ENCODE results near the gene RRBP1. TPM values are rescaled to one million over a fixed set of nuclear protein-coding genes. Genes with fewer than 3 reads are reported as not detected.

Gene RRBP1
- total RNA-seq, 1 donor from 2014 or later, result 101 TPM

DNA sequence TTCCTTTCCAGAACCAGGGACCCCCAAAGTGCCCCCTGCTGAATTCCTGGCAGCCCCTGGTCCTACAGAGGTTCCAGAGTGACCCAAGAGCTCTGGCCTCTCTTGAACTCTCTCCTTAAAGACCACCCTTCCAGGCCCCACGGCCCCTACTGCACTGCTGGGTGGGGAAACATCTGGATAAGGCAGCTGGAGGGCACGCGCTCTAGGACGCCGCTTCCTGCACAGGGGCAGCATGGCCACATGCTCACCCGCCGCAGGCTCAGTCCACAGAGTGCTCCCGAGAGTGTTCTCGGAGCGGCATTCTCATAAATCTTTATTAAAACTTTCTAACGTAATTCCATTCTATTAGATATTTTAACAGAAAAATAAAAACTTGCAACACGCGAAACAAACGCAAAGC is 37.0 kb downstream of the RRBP1 start:
- Histone ChIP-seq H3K27me3 (no peaks in the 10 kb centered on the region), H3K36me3 (peaks cover 13 to 15% of the 10 kb centered on the region in 2 donors), H3K4me1 (peaks cover 15 to 52% of the 10 kb centered on the region in 2 donors), H3K9me3 (no peaks in the 10 kb centered on the region), H3K27ac (peak overlapping the region in 1 of 2 donors; percentile 1), H3K4me3 (no peak overlapping the region)
- intact Hi-C loops (cut with DNase I), result no loop called here
- TF ChIP-seq, protein P1, sequence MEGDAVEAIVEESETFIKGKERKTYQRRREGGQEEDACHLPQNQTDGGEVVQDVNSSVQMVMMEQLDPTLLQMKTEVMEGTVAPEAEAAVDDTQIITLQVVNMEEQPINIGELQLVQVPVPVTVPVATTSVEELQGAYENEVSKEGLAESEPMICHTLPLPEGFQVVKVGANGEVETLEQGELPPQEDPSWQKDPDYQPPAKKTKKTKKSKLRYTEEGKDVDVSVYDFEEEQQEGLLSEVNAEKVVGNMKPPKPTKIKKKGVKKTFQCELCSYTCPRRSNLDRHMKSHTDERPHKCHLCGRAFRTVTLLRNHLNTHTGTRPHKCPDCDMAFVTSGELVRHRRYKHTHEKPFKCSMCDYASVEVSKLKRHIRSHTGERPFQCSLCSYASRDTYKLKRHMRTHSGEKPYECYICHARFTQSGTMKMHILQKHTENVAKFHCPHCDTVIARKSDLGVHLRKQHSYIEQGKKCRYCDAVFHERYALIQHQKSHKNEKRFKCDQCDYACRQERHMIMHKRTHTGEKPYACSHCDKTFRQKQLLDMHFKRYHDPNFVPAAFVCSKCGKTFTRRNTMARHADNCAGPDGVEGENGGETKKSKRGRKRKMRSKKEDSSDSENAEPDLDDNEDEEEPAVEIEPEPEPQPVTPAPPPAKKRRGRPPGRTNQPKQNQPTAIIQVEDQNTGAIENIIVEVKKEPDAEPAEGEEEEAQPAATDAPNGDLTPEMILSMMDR (IDR thresholded peaks at IDR 0.05), result no peak
- no peak for DNase-seq (ENCODE audit: low spot score in 2 of 2)

DNA sequence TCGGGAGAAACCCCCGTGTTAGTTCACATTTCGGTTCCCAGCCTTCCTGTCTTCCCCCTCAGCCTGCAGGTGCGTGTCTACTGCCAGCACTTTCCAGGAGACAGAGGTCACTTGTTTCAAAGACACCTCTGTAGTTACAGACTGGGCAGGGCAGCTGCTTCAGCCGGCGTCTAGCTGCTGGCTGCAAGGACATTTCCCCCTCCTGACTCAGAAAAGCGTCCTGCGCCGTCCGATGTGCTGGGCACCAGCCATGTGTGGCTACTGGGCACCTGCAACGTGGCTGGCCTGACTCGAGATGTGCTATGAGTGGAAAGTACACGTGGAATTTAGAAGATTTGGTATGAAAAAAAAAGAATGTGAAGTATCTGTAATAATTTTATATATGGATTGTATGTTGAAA is 37.6 kb downstream of the RRBP1 start:
- intact Hi-C loops (cut with DNase I), result no loop called here
- DNase-seq (ENCODE audit: low spot score in 2 of 2), result no peak

DNA sequence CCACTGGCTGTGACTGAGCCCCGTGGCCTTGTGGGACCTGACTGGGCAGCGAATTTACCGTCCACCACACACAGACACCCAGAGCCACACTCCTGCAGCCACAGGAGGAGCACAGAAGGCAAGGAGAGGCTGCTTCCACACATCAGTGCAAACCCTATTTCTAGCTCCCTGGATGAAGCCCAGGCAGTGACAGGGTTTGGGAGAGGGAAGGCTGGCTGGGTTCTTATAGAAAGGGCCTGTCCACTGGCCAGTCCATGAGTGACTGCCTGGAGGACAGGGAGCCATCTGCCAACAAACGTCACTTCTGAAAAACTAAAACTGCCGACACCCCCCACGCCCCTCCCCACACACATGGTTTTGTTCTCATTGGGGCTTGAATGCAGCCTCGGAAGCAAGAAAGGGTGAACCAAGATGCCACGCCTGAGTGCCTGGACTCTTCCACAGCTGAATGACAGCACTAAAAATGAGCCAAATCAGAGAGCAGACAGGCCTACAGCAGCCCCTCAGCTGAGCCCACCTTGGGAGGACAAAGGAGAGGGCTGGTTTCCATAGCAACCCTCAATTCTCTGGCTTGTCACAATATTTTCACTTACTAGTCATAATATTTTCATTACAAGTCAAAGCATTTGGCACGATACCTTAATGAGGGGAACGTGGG is 38.4 kb downstream of the RRBP1 start:
- no peak for DNase-seq (ENCODE audit: low spot score in 2 of 2)
- H3K4me1 ChIP-seq, result peaks cover 15 to 44% of the 10 kb centered on the region in 2 donors
- intact Hi-C loops (cut with DNase I), result no loop called here

More for the DNA sequence above, 37.6 kb downstream of the RRBP1 start:
- Histone ChIP-seq H3K27ac (peak overlapping the region in 1 of 2 donors; percentile 1), H3K4me1 (peaks cover 15 to 48% of the 10 kb centered on the region in 2 donors), H3K9me3 (no peaks in the 10 kb centered on the region), H3K36me3 (peaks cover 14 to 17% of the 10 kb centered on the region in 2 donors), H3K27me3 (no peaks in the 10 kb centered on the region), H3K4me3 (no peak overlapping the region)
- TF ChIP-seq, protein P1 (IDR thresholded peaks at IDR 0.05), result no peak

DNA sequence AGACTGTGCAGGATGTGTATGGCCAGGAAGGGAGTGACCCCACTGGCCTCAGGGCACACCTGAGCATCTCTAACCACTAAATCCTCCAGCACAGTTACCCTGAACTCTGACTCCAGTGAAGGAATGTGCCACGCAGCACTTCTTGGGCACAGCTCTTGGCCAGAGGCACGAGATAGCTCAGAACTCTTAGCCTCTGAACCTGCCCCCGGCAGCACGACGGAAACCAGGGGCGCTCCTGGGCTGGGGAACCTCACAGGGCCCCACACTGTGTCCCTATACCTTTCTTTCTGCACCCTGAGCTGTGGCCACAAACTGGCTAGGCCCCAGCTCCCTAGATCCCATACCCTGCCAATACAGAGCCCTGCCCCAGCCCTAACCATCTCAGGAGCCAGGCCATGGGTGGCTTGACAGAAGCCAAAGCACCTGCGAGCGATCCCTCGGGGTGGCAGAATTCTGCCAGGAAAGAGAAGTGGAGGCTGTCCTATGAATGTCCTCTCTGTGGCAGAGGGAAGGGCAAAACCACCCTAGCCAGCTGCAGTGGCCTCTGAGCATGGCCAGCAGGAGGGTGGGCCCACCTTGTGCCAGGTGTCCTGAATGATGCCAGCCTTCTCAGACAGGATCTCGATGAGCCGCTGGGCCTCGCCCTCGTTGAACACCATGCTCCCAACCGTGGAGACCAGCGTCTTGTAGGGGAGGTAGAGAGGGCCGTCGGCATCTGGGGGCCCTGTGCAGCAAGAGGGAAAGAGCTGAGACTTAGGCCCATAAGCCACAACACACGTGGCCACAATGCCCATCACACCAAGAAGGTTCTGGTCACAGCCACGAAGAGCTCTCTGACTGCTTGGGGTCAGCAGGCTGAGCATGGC is 39.4 kb downstream of the RRBP1 start:
- Histone ChIP-seq H3K4me1 (peaks cover 11 to 35% of the 10 kb centered on the region in 2 donors), H3K36me3 (peaks cover 14 to 28% of the 10 kb centered on the region in 2 donors), H3K27me3 (no peaks in the 10 kb centered on the region), H3K9me3 (no peaks in the 10 kb centered on the region), H3K27ac (peak overlapping the region in 1 of 2 donors; percentile 39), H3K4me3 (no peak overlapping the region)
- TF ChIP-seq, protein P1 (IDR thresholded peaks at IDR 0.05), result no peak
- intact Hi-C loops (cut with DNase I), result no loop called here
- DNase-seq (ENCODE audit: low spot score in 2 of 2), result no peak

More for the DNA sequence above, 38.4 kb downstream of the RRBP1 start:
- Histone ChIP-seq H3K9me3 (no peaks in the 10 kb centered on the region), H3K4me3 (no peak overlapping the region), H3K36me3 (peaks cover 14 to 23% of the 10 kb centered on the region in 2 donors), H3K27me3 (no peaks in the 10 kb centered on the region), H3K27ac (peak overlapping the region; percentile 40 to 61)
- TF ChIP-seq, protein P1 (IDR thresholded peaks at IDR 0.05), result no peak

DNA sequence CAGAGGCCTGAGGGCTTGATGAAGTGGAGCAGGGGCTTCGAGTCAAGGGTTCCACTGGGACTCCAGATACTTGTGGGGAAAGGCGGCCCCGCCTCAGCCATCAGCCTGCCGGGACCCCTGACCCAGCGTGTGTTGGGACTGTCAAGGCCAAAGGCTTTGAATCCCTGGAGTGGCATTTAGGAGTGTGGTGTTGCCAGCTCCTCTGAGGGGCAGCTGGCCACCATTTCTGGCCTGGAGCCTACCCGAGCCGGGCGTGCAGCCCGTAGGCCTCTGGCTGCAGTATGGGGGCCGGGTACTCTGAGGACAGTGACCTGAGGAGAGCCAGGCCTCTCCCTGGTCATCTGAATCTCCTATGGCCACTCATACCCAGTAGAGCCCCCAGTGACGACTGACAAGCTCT is 40.0 kb downstream of the RRBP1 start:
- DNase-seq (ENCODE audit: low spot score in 2 of 2), result no peak
- Histone ChIP-seq H3K27ac (peak overlapping the region in 1 of 2 donors; percentile 39), H3K36me3 (peaks cover 17 to 28% of the 10 kb centered on the region in 2 donors)

More for the DNA sequence above, 40.0 kb downstream of the RRBP1 start:
- Histone ChIP-seq H3K4me3 (no peak overlapping the region), H3K9me3 (no peaks in the 10 kb centered on the region), H3K4me1 (peaks cover 11 to 36% of the 10 kb centered on the region in 2 donors), H3K27me3 (no peaks in the 10 kb centered on the region)
- TF ChIP-seq, protein P1 (IDR thresholded peaks at IDR 0.05), result no peak
- intact Hi-C loops (cut with DNase I), result no loop called here
